ENCODE measurements around the gene SPACA6.
"Not testable (repeated sequence)": the region's sequence is repeated elsewhere in the genome, so short reads cannot be mapped to it uniquely, and the experiment has no call there.

Gene SPACA6, protein sequence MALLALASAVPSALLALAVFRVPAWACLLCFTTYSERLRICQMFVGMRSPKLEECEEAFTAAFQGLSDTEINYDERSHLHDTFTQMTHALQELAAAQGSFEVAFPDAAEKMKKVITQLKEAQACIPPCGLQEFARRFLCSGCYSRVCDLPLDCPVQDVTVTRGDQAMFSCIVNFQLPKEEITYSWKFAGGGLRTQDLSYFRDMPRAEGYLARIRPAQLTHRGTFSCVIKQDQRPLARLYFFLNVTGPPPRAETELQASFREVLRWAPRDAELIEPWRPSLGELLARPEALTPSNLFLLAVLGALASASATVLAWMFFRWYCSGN

GRCh38 chr19:51693260-51693659 is at the start of gene SPACA6:
Gene SPACA6 (plus strand): TSS chr19:51693330. CDS start chr19:51693527, 197 bp downstream.
- DNase-seq, result no peak

DNA sequence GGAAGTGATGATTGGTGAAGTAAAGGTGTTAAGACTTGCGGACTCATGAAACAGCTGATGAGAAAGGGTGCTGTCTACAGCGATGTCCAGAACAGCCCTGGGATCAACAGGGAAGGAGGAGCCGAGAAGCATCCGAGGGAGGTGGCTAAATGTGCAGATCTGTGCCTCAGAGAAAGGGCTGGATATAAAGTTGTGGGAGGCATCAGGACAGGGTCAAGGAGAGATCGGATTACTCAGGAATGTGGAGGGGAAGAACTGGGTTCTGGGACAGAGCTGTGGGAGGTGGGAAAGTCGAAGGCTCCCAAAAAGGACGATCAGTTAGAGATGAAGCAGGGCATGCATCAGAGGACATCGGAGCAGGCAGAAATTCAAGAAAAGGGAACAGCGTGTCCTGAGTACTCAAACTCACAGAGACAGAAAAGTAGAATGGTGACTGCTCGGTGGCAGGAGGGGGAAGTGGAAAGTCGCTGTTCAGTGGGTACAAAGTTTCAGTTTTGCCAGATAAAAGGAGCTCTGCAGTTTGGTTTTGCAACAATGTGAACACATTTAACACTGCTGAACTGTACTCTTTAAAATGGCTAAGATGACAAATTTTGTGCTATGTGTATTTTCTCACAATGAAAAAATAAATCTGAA is 48.4 kb upstream of the SPACA6 start:
- DNase-seq, result no peak

GRCh38 chr19:51646730-51647129 is 46.4 kb upstream of the SPACA6 start, which contains the start of gene SIGLEC14:
Gene SIGLEC14 (minus strand): TSS chr19:51646825. CDS start chr19:51646759, 66 bp downstream.
- not testable (repeated sequence) for DNase-seq

GRCh38 chr19:51647318-51647717 is 45.8 kb upstream of the SPACA6 start:
- no peak for DNase-seq

- no peak for DNase-seq
These were observed 41.8 kb upstream of the SPACA6 start for GRCh38 chr19:51651216-51651846.

- no peak for DNase-seq
These were observed 40.9 kb upstream of the SPACA6 start for GRCh38 chr19:51652266-51652665.

DNA sequence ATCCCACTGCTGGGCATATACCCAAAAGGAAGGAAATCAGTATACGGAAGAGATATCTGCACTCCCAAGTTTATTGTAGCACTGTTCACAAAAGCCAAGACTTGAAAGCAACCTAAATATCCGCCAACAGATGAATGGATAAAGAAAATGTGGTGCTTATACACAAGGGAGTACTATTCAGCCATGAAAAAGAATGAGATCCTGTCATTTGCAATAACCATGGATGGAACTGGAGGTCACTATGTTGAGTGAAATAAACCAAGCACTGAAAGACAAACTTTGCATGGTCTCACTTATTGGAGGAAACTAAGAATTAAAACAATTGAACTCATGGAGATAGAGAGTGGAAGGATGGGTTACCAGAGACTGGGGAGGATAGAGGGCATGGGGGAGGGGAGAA is 40.0 kb upstream of the SPACA6 start:
- no peak for DNase-seq

GRCh38 chr19:51654783-51655182 is 38.3 kb upstream of the SPACA6 start:
- no peak for DNase-seq

GRCh38 chr19:51660975-51661600 is 32.0 kb upstream of the SPACA6 start:
- DNase-seq, result peak; percentile 72

DNA sequence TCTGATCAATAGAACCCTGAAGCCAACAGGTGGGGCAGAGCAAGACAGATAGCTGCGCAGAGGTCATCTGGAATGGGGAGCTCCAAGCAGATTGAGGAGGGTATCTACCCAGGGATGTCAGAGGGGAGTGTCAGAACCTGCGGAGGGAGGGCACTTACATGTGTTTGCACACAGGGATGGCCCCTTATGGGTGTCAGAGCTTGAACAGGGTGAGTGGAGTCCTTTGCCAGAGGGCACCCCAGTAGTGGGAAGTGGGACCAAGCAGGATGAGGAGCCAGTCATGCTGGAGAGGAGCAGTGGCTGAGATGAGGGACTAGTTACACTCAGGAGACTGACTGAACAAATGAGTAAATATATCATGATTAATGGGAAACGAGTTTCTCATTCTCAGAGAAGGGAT is 29.5 kb upstream of the SPACA6 start:
- no peak for DNase-seq

GRCh38 chr19:51664131-51664530 is 29.0 kb upstream of the SPACA6 start:
- DNase-seq, result no peak

DNA sequence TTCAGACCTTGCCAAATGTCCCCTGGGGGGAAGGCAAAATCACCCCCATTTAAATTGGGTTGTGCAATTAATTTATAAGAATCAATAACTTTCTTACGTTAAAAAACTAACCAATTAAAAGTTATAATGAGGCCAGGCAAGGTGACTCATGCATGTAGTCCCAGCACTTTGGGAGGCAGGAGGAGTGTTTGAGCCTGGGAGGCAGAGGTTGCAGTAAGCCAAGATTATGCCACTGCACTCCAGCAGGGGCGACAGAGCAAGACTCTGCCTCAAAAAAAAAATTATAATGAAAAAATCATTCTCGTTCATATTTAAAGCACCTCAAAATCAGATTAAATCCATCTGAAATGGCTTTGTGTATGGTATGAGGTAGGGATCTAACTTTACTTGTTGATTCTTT is 28.1 kb upstream of the SPACA6 start:
- no peak for DNase-seq

DNA sequence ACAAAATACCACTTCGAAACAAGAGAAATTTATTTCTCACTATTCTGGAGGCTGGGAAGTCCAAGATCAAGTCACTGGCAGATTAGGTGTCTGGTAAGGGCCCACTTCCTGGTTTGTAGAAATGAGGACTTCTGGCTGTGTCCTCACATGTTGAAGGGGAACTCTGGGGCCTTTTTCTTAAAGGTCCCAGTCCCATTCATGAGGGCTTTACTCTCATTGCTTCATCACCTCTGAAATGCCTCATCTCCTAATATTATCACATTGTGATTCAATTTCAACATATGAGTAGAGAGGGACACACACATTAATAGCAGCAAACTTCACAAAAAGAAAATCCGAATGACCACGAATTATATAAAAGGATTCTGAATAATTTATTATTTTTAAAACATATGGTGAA is 24.9 kb upstream of the SPACA6 start:
- DNase-seq, result no peak

DNA sequence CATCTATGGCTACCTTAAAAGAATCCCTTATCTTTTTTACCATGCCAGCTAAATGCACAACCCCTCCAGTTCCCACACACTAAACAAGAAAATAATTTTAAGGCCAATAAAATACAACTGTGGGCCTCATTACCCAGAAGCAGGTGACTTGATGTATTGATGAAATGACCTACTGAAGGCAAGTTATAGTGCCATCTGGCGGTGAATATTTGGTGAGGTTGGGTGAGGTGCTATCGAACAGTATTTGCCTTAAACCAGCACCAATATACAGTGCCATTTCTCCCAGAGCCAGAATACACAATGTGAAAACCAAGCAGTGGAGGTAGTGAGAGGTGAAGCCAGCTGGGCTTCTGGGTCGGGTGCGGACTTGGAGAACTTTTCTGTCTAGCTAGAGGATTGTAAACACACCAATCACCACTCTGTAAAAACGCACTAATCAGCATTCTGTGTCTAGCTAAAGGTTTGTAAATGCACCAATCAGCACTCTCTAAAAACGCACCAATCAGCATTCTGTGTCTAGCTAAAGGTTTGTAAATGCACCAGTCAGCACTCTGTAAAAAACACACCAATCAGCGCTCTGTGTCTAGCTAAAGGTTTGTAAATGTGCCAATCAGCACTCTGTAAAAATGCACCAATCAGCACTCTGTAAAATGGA is 17.1 kb upstream of the SPACA6 start:
- peak; percentile 22 for DNase-seq

DNA sequence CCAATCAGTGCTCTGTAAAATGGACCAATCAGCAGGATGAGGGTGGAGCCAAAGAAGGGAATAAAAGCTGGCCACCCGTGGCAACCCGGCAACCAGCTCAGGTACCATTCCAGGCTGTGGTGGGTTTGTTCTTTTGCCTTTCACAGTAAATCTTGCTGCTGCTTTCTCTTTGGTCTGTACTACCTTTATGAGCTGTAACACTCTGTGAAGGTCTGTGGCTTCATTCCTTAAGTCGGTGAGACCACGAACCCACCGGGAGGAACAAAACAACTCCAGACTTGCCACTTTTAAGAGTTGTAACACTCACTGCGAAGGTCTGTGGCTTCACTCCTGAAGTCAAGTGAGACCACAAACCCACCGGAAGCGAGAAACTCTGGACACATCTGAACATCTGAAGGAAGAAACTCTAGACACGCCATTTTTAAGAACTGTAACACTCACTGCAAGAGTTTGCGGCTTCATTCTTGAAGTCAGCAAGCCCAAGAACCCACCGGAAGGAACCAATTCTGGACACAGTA is 16.5 kb upstream of the SPACA6 start:
- DNase-seq, result no peak

DNA sequence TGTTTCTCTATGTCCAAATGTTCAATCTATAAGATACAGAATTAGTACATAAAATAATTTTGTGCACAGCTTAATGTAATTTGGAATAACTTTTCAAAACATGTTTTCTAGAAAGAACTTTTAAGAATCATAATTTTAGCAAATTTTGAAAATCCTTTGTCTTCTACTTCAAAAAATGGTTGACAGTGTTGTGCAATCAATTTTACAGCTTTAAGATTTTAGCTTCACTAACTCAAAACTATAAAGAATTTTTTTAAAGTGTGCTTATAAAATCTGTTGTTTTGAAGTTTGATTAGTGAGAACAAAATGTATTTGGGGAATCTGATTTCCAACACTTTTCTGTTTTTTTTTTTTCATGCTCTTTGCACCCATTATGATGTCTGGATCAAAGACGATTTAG is 12.7 kb upstream of the SPACA6 start:
- DNase-seq, result no peak

GRCh38 chr19:51681286-51681941 is 11.7 kb upstream of the SPACA6 start:
- DNase-seq, result no peak

DNA sequence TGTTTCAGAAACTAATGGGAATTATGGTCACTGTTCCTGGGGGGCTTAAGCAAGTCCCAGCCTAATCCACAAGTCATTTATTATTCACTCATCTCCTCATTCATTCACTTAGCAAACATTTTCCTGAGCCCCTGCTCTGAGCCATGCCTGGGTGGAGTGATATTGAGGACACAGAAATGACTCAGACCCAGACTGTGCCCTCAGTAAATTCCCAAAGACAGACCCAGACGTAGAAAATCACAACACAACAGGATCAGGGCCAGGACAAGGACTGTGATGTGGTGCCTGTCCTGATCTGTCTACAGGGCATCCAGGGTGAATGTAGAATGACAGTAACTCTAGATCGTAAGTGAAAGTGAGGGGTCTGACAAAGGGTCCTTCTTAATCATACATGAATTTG is 7.0 kb upstream of the SPACA6 start:
- DNase-seq, result peak; percentile 33

GRCh38 chr19:51687791-51688670 is 5.1 kb upstream of the SPACA6 start:
- DNase-seq, result peak; percentile 74

DNA sequence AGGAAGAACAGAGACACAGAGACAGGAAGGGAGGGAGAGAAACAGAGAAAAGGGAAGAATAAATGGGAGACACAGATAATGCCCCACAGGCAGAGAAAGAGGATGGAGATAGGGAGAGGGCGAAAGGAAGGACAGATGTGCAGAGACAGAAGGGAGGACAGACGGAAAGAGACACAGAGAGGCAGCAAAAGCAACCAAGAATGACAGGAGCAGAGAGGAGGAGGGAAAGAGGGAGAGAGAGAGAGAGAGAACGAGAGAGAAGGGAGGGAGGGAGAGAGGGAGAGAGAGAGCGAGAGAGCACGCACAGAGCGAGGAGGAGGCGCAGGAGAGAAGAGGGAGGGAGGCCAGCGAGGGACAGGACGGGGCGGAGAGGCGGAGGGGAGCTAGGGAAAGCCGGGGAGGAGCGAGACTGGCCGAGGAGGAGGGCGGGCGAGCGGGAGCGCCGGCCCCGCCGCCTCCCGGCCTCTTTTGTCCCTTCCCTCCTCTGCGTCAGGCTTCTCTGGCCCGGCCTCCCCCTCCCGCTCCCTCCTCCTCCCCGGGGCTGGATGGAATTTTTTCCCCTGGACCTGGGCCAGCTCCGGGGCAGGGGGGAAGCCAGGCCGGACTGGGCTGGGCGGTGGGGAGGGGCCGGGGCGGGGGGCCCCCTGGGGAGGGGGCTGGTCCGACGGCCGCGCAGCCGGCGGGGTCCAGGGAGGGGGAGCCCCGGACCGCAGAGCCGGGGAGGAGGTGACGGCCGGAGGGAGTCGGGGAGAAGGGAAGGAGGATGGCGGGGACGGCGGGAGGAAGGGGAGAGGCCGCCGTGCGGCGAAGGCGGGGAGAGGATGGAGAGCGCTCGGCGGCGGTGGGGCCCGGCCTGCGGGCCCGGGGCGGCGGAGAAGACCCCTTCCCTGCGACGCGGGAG is 4.2 kb upstream of the SPACA6 start:
- peak; percentile 97 for DNase-seq
